Measurements from ENCODE around the gene EHMT2. TPM values are rescaled to one million over a fixed set of nuclear protein-coding genes. Genes with fewer than 3 reads are reported as not detected.

Gene EHMT2
- total and polyA plus RNA-seq, 2 of the 13 experiments (the other 11 are each of a cell fraction or from before 2014, with no cell fraction given), result 55.2 to 69.2 TPM

- peak; percentile 74 for TF ChIP-seq TFAP4 (IDR thresholded peaks at IDR 0.05; ENCODE audit: borderline replicate concordance, low read depth)
- TF ChIP-seq SRSF9 (IDR thresholded peaks at IDR 0.05; ENCODE audit: borderline replicate concordance, insufficient read depth, low read depth, low read length, poor library complexity, severe bottlenecking), result no peak
- no peak for TF ChIP-seq ZBTB44 (CRISPR knock-in tag; IDR thresholded peaks at IDR 0.05)
- peak; percentile 99 for TF ChIP-seq ZBTB43 (CRISPR knock-in tag; conservative IDR thresholded peaks at IDR 0.05)
- peak; percentile 86; the same call in 1 of the 2 replicates for TF ChIP-seq CBX5 (CRISPR knock-in tag; IDR thresholded peaks at IDR 0.05; ENCODE audit: borderline replicate concordance)
- TF ChIP-seq ZBTB25 (CRISPR knock-in tag; IDR thresholded peaks at IDR 0.05), result peak; percentile 71
- TF ChIP-seq ZNF674 (CRISPR knock-in tag; IDR thresholded peaks at IDR 0.05; ENCODE audit: low read depth), result no peak
- TF ChIP-seq ZBTB46 (CRISPR knock-in tag; IDR thresholded peaks at IDR 0.05; ENCODE audit: borderline replicate concordance), result no peak
- no peak for TF ChIP-seq ZBTB8A (CRISPR knock-in tag; IDR thresholded peaks at IDR 0.05; ENCODE audit: borderline replicate concordance, low read depth)
- no peak for TF ChIP-seq ZNF264 (CRISPR knock-in tag; IDR thresholded peaks at IDR 0.05)
- TF ChIP-seq ATF7-NPFF (CRISPR knock-in tag; IDR thresholded peaks at IDR 0.05; ENCODE audit: low read depth), result no peak
- no peak for TF ChIP-seq ZNF552 (CRISPR knock-in tag; IDR thresholded peaks at IDR 0.05; ENCODE audit: borderline replicate concordance)
- 0 out of 2 replicates have a peak, but pooled peaks have one; percentile 43 for TF ChIP-seq HOXD1 (CRISPR knock-in tag; IDR thresholded peaks at IDR 0.05)
- no peak for TF ChIP-seq RELA (CRISPR knock-in tag; IDR thresholded peaks at IDR 0.05)
- peak; percentile 81 for TF ChIP-seq BRF2 (CRISPR knock-in tag; IDR thresholded peaks at IDR 0.05)
- no peak for TF ChIP-seq CBX1 (IDR thresholded peaks at IDR 0.05; ENCODE audit: low read depth)
- peak; percentile 94 for TF ChIP-seq REPIN1 (CRISPR knock-in tag; IDR thresholded peaks at IDR 0.05; ENCODE audit: borderline replicate concordance, low read depth)
- 0 out of 2 replicates have a peak, but pooled peaks have one; percentile 27 for TF ChIP-seq FUBP1 (CRISPR knock-in tag; IDR thresholded peaks at IDR 0.05; ENCODE audit: borderline replicate concordance)
Observed at GRCh38 chr6:31927242-31927862, 29.9 kb upstream of the EHMT2 start, which contains the start of gene C2 (continued).

All from HepG2 (cell line).